Neural cell (in vitro differentiated cells): ENCODE measurements around the gene EML5. TPM values are rescaled to one million over a fixed set of nuclear protein-coding genes. Genes with fewer than 3 reads are reported as not detected.

Experiments used
- H2AFZ ChIP-seq: fragments of 200-600, 300-800 bp; sonication (generic), shearing (Covaris generic); 2 replicates; pipeline ENCODE4 v1.6.0; 2014; ENCODE audit warnings: low read depth, mild to moderate bottlenecking, antibody characterized with exemption, low read length, moderate library complexity
- H3F3A ChIP-seq: fragments of 200-600 bp; shearing (Covaris generic); 2 replicates; pipeline ENCODE4 v1.6.1; 2016; ENCODE audit warnings: mild to moderate bottlenecking, moderate library complexity, mixed read lengths, antibody characterized with exemption, low read length; ENCODE audit not compliant: insufficient read depth, poor library complexity, severe bottlenecking
- H3K27ac ChIP-seq: fragments of 200-600, 300-800 bp; sonication (generic), shearing (Covaris generic); 2 replicates; pipeline ENCODE4 v1.5.1; 2014; ENCODE audit warnings: mild to moderate bottlenecking, low read length, moderate library complexity
- H3K27me3 ChIP-seq: fragments of 300-800, 200-600 bp; sonication (generic), shearing (Covaris generic); 2 replicates; pipeline ENCODE4 v1.6.0; 2014; ENCODE audit warnings: mild to moderate bottlenecking, low read depth, low read length, moderate library complexity; ENCODE audit not compliant: insufficient read depth
- H3K36me3 ChIP-seq: fragments of 300-800, 200-600 bp; sonication (generic), shearing (Covaris generic); 2 replicates; pipeline ENCODE4 v1.5.1; 2014; ENCODE audit warnings: mild to moderate bottlenecking, antibody characterized with exemption, low read length, moderate library complexity; ENCODE audit not compliant: insufficient read depth
- H3K4me2 ChIP-seq: fragments of 300-800, 200-600 bp; sonication (generic), shearing (Covaris generic); 2 replicates; pipeline ENCODE4 v1.6.0; 2014; ENCODE audit warnings: mild to moderate bottlenecking, low read length
- H3K4me3 ChIP-seq: fragments of 300-800, 200-600 bp; sonication (generic), shearing (Covaris generic); 2 replicates; pipeline ENCODE4 v1.5.1; 2014; ENCODE audit warnings: mild to moderate bottlenecking, low read length, moderate library complexity
- H3K79me2 ChIP-seq: fragments of 200-600 bp; shearing (Covaris generic); replicated peaks from 2 replicates; pipeline ENCODE4 v1.6.0; 2014; ENCODE audit warnings: mild to moderate bottlenecking, low read length, moderate library complexity; ENCODE audit not compliant: insufficient read depth
- H3K9ac ChIP-seq: fragments of 300-800, 200-600 bp; sonication (generic), shearing (Covaris generic); 2 replicates; pipeline ENCODE4 v1.6.1; 2016; ENCODE audit warnings: mild to moderate bottlenecking, low read length, mixed read lengths
- H3K9me2 ChIP-seq: fragments of 200-600 bp; shearing (Covaris generic); 2 replicates; pipeline ENCODE4 v1.6.1; 2016; ENCODE audit warnings: mild to moderate bottlenecking, low read length, mixed read lengths; ENCODE audit not compliant: insufficient read depth
- H3K9me3 ChIP-seq: fragments of 200-600, 300-800 bp; sonication (generic), shearing (Covaris generic); 2 replicates; pipeline ENCODE4 v1.6.1; 2016; ENCODE audit warnings: mild to moderate bottlenecking, mixed run types, low read length, moderate library complexity, mixed read lengths
- H4K20me1 ChIP-seq: fragments of 200-600 bp; shearing (Covaris generic); 2 replicates; pipeline ENCODE4 v1.6.1; 2016; ENCODE audit warnings: mild to moderate bottlenecking, mixed run types; ENCODE audit not compliant: insufficient read depth
- EP300 ChIP-seq: fragments of 450-650 bp; conservative IDR thresholded peaks from 2 replicates; pipeline ENCODE4 v1.6.1; 2014; ENCODE audit warnings: antibody characterized with exemption, mild to moderate bottlenecking, moderate library complexity; ENCODE audit not compliant: poor library complexity, severe bottlenecking
- EZH2 ChIP-seq: fragments of 200-600, 300-800 bp; shearing (Covaris generic), sonication (generic); IDR thresholded peaks from 2 replicates; pipeline ENCODE4 v1.6.1; 2014; ENCODE audit warnings: antibody characterized with exemption, low read length, borderline replicate concordance, mild to moderate bottlenecking; ENCODE audit not compliant: insufficient read depth, poor library complexity, severe bottlenecking
- MXI1 ChIP-seq: fragments of 450-650 bp; conservative IDR thresholded peaks from 2 replicates; pipeline ENCODE4 v1.6.1; 2014; ENCODE audit warnings: antibody characterized with exemption, mild to moderate bottlenecking; ENCODE audit not compliant: poor library complexity, severe bottlenecking
- POLR2AphosphoS5 ChIP-seq: IDR thresholded peaks from 2 replicates; pipeline ENCODE4 v1.6.1; 2012
- RAD21 ChIP-seq: fragments of 450-650 bp; conservative IDR thresholded peaks from 2 replicates; pipeline ENCODE4 v1.6.1; 2014; ENCODE audit warnings: antibody characterized with exemption, mild to moderate bottlenecking, moderate library complexity
- REST ChIP-seq: IDR thresholded peaks from 2 replicates; pipeline ENCODE4 v1.6.1; 2012; ENCODE audit warnings: borderline replicate concordance
- SMC3 ChIP-seq: fragments of 450-650 bp; conservative IDR thresholded peaks from 2 replicates; pipeline ENCODE4 v1.6.1; 2014; ENCODE audit warnings: antibody characterized with exemption, mild to moderate bottlenecking, moderate library complexity; ENCODE audit not compliant: poor library complexity
- TAF1 ChIP-seq: IDR thresholded peaks from 2 replicates; pipeline ENCODE4 v1.6.1; 2012; ENCODE audit warnings: low read depth
- polyA plus RNA-seq: library from polyadenylated mRNA; depleted of rRNA; stranded (reverse); fragments of >200 nt; gene quantifications from 2 replicates; pipeline ENCODE4 v1.2.3, GENCODE V29; 2014
- TF ChIP-seq, protein P1 (sequence below): fragments of 450-650 bp; IDR thresholded peaks from 2 replicates; pipeline ENCODE4 v1.5.1; 2014; ENCODE audit warnings: antibody characterized with exemption, mild to moderate bottlenecking, moderate library complexity; ENCODE audit not compliant: poor library complexity, severe bottlenecking

EML5 gene
- polyA plus RNA-seq, 1 donor from 2014 or later = 27.5 TPM

GRCh38 chr14:88618476-88618875, 174.3 kb downstream of the EML5 start:
- no peak overlapping the region for H2AFZ ChIP-seq
- no peaks in the 10 kb centered on the region for H3K79me2 ChIP-seq
- no peak overlapping the region for H3K9ac ChIP-seq
- H3F3A ChIP-seq = no peaks in the 10 kb centered on the region
- H3K27ac ChIP-seq = no peak overlapping the region
- no peaks in the 10 kb centered on the region for H3K36me3 ChIP-seq
- TF ChIP-seq EZH2 (no peak), SMC3 (no peak), POLR2AphosphoS5 (no peak)
- TF ChIP-seq, protein P1, sequence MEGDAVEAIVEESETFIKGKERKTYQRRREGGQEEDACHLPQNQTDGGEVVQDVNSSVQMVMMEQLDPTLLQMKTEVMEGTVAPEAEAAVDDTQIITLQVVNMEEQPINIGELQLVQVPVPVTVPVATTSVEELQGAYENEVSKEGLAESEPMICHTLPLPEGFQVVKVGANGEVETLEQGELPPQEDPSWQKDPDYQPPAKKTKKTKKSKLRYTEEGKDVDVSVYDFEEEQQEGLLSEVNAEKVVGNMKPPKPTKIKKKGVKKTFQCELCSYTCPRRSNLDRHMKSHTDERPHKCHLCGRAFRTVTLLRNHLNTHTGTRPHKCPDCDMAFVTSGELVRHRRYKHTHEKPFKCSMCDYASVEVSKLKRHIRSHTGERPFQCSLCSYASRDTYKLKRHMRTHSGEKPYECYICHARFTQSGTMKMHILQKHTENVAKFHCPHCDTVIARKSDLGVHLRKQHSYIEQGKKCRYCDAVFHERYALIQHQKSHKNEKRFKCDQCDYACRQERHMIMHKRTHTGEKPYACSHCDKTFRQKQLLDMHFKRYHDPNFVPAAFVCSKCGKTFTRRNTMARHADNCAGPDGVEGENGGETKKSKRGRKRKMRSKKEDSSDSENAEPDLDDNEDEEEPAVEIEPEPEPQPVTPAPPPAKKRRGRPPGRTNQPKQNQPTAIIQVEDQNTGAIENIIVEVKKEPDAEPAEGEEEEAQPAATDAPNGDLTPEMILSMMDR = no peak
- no peak overlapping the region for H3K4me3 ChIP-seq
- no peaks in the 10 kb centered on the region for H3K9me3 ChIP-seq
- H4K20me1 ChIP-seq = no peaks in the 10 kb centered on the region
- H3K4me2 ChIP-seq = no peak overlapping the region
- H3K9me2 ChIP-seq = no peaks in the 10 kb centered on the region
- no peaks in the 10 kb centered on the region for H3K27me3 ChIP-seq

DNA sequence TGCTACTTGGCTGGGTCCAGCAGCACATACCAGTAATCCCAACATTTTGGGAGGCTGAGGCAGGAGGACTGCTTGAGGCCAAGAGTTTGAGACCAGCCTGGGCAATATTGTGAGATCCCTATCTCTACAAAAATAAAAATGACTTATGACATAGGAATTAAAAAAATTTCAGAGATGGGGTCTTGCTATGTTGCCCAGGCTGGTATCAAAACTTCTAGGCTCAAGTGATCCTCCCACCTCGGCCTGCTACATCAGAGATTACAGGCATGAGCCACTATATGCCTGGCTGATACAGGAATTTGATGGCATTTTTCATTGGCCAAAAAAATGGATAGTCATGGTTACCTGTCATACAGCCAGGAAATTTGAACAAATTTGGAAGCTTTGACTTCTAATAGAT, 175.3 kb downstream of the EML5 start:
- Histone ChIP-seq H3K9ac (no peak overlapping the region), H3K9me3 (no peaks in the 10 kb centered on the region), H3K9me2 (no peaks in the 10 kb centered on the region), H2AFZ (no peak overlapping the region), H3K27ac (no peak overlapping the region), H3K79me2 (no peaks in the 10 kb centered on the region), H3K4me3 (no peak overlapping the region), H3K27me3 (no peaks in the 10 kb centered on the region), H4K20me1 (no peaks in the 10 kb centered on the region), H3K36me3 (no peaks in the 10 kb centered on the region), H3K4me2 (no peak overlapping the region), H3F3A (no peaks in the 10 kb centered on the region)
- TF ChIP-seq SMC3 = no peak
- TF ChIP-seq, protein P1 = no peak
- TF ChIP-seq REST = no peak
- no peak for TF ChIP-seq RAD21
- no peak for TF ChIP-seq MXI1
- TF ChIP-seq EP300 = no peak
- TF ChIP-seq EZH2 = no peak
- no peak for TF ChIP-seq TAF1
- TF ChIP-seq POLR2AphosphoS5 = no peak
